Epidermal melanocyte (primary cell): Measurements from ENCODE around the gene PARP12.

Source experiments
- DNase-seq: peaks from one replicate; pipeline ENCODE4 v3.0.0; 2011; ENCODE audit warnings: low spot score; ENCODE audit not compliant: insufficient read length

Gene PARP12

GRCh38 chr7:139992353-139993044, 70.3 kb downstream of the PARP12 start:
- DNase-seq: no peak

- no peak for DNase-seq
These were observed 70.8 kb downstream of the PARP12 start for GRCh38 chr7:139991911-139992310.

GRCh38 chr7:139991269-139991666, 71.5 kb downstream of the PARP12 start:
- no peak for DNase-seq

GRCh38 chr7:139990571-139991268, 72.0 kb downstream of the PARP12 start:
- DNase-seq: no peak

- no peak for DNase-seq
These were observed 72.6 kb downstream of the PARP12 start for GRCh38 chr7:139990142-139990535.

GRCh38 chr7:139989366-139990141, 73.2 kb downstream of the PARP12 start:
- DNase-seq: no peak

GRCh38 chr7:139987691-139988516, 74.8 kb downstream of the PARP12 start:
- DNase-seq: no peak

- no peak for DNase-seq
These were observed 76.9 kb downstream of the PARP12 start for GRCh38 chr7:139985811-139986210.

GRCh38 chr7:139984642-139985539, 77.9 kb downstream of the PARP12 start:
- DNase-seq: no peak

- no peak for DNase-seq
These were observed 79.5 kb downstream of the PARP12 start for GRCh38 chr7:139982927-139983920.

GRCh38 chr7:139981511-139981895, 81.2 kb downstream of the PARP12 start:
- no peak for DNase-seq

GRCh38 chr7:139976838-139977656, 85.7 kb downstream of the PARP12 start:
- no peak for DNase-seq

GRCh38 chr7:139976055-139976837, 86.5 kb downstream of the PARP12 start:
- DNase-seq: no peak

- no peak for DNase-seq
These were observed 88.5 kb downstream of the PARP12 start for GRCh38 chr7:139974179-139974811.
